OCI-LY1 (cell line): ENCODE results near the gene CTNNA1.

Experiments
- CTCF ChIP-seq: fragments of 200-600 bp; sonication (generic), shearing (Covaris generic); IDR thresholded peaks from 2 replicates; pipeline ENCODE4 v1.5.1; 2017; ENCODE audit warnings: mild to moderate bottlenecking, antibody characterized with exemption, low read length, moderate library complexity, mixed read lengths
- EZH2 ChIP-seq: fragments of 200-600 bp; sonication (generic), shearing (Covaris generic); IDR thresholded peaks from 2 replicates; pipeline ENCODE4 v1.8.0; 2017; ENCODE audit warnings: borderline replicate concordance, mixed run types, mild to moderate bottlenecking, antibody characterized with exemption, low read length, moderate library complexity, mixed read lengths

GRCh38 chr5:138912093-138912492, 158.9 kb downstream of the CTNNA1 start:
- TF ChIP-seq CTCF (no peak), EZH2 (no peak)
